ENCODE data around the gene PLK5.

DNA sequence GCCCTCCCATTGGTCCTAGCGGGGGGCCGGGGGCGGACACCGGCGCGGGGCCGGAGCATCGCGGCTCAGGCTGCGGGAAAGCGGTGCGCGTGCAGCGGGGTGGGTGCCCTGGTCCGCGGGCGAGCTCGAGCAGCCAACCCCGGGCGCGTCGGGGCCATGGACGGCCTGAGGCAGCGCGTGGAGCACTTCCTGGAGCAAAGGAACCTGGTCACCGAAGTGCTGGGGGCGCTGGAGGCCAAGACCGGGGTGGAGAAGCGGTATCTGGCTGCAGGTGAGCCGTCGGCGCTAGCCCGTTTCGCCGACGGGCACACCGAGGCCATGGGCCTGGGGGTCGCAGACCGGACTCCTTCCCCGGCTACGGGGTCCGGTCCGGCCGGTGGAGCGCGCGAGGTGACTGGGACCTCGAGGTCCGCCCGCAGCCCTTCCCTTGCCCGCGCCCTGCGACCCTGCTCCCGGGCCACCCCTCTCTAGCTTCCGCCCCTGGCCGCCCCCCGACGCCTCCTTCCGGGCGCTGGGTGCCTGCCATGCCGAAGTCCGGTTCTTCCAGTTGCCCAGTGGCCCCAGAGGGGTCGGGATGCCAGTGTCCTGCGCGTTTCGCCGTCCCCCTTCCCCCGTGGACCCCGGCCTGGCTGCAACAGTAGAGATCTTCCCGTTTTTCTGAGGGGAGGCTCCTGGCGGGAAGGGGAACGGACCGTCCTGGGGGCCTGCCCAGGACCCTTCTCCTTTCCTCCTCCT is 32.6 kb upstream of the PLK5 start, which contains the start of gene REEP6:
- TF ChIP-seq ZFP3 (CRISPR knock-in tag; IDR thresholded peaks at IDR 0.05) (no peak), ZNF8 (CRISPR knock-in tag; IDR thresholded peaks at IDR 0.05) (no peak), CSRNP3 (CRISPR knock-in tag; IDR thresholded peaks at IDR 0.05) (no peak)
- TF ChIP-seq, protein P1, sequence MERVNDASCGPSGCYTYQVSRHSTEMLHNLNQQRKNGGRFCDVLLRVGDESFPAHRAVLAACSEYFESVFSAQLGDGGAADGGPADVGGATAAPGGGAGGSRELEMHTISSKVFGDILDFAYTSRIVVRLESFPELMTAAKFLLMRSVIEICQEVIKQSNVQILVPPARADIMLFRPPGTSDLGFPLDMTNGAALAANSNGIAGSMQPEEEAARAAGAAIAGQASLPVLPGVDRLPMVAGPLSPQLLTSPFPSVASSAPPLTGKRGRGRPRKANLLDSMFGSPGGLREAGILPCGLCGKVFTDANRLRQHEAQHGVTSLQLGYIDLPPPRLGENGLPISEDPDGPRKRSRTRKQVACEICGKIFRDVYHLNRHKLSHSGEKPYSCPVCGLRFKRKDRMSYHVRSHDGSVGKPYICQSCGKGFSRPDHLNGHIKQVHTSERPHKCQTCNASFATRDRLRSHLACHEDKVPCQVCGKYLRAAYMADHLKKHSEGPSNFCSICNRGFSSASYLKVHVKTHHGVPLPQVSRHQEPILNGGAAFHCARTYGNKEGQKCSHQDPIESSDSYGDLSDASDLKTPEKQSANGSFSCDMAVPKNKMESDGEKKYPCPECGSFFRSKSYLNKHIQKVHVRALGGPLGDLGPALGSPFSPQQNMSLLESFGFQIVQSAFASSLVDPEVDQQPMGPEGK (CRISPR knock-in tag; IDR thresholded peaks at IDR 0.05; ENCODE audit: borderline replicate concordance), result no peak

Data from SK-N-SH treated with all-trans-retinoic acid at 6 μM for 48 hours (cell line).